Measurements from ENCODE around the gene OSBPL3.

The OSBPL3 gene

GRCh38 chr7:24783698-24784097 is 196.3 kb downstream of the OSBPL3 start:
- H3K4me3 Mint-ChIP-seq = no peak overlapping the region
- H3K9me3 Mint-ChIP-seq = peaks cover 11% of the 10 kb centered on the region
- H3K4me1 Mint-ChIP-seq (ENCODE audit: low read depth) = peaks cover 12% of the 10 kb centered on the region
- no peaks in the 10 kb centered on the region for H3K27me3 Mint-ChIP-seq
- peaks cover 15% of the 10 kb centered on the region for H3K36me3 Mint-ChIP-seq (ENCODE audit: low read depth)
- no peak overlapping the region for H3K27ac Mint-ChIP-seq
- no peak for DNase-seq

- peaks cover 11% of the 10 kb centered on the region for H3K9me3 Mint-ChIP-seq
- DNase-seq = no peak
- peaks cover 5% of the 10 kb centered on the region for H3K4me1 Mint-ChIP-seq (ENCODE audit: low read depth)
- H3K4me3 Mint-ChIP-seq = no peak overlapping the region
- H3K36me3 Mint-ChIP-seq (ENCODE audit: low read depth) = peaks cover 15% of the 10 kb centered on the region
- H3K27me3 Mint-ChIP-seq = no peaks in the 10 kb centered on the region
- H3K27ac Mint-ChIP-seq = no peak overlapping the region
Measured at GRCh38 chr7:24781106-24781505, 198.9 kb downstream of the OSBPL3 start.

GRCh38 chr7:24779283-24779655 is 200.7 kb downstream of the OSBPL3 start:
- no peaks in the 10 kb centered on the region for H3K27me3 Mint-ChIP-seq

GRCh38 chr7:24778543-24779282 is 201.3 kb downstream of the OSBPL3 start:
- H3K9me3 Mint-ChIP-seq = peaks cover 5% of the 10 kb centered on the region
- no peaks in the 10 kb centered on the region for H3K27me3 Mint-ChIP-seq
- no peak for DNase-seq
- H3K27ac Mint-ChIP-seq = peak overlapping the region; percentile 55
- H3K4me1 Mint-ChIP-seq (ENCODE audit: low read depth) = peaks cover 8% of the 10 kb centered on the region
- H3K4me3 Mint-ChIP-seq = no peak overlapping the region
- H3K36me3 Mint-ChIP-seq (ENCODE audit: low read depth) = peaks cover 9% of the 10 kb centered on the region

More at GRCh38 chr7:24779283-24779655, 200.7 kb downstream of the OSBPL3 start:
- Mint-ChIP-seq H3K4me1 (ENCODE audit: low read depth) (peaks cover 5% of the 10 kb centered on the region), H3K27ac (peak overlapping the region; percentile 50), H3K36me3 (ENCODE audit: low read depth) (peaks cover 15% of the 10 kb centered on the region), H3K9me3 (peaks cover 8% of the 10 kb centered on the region), H3K4me3 (no peak overlapping the region)
- no peak for DNase-seq

GRCh38 chr7:24777806-24778205 is 202.2 kb downstream of the OSBPL3 start:
- DNase-seq = no peak
- no peak overlapping the region for H3K4me3 Mint-ChIP-seq
- H3K36me3 Mint-ChIP-seq (ENCODE audit: low read depth) = peaks cover 3% of the 10 kb centered on the region
- peaks cover 9% of the 10 kb centered on the region for H3K4me1 Mint-ChIP-seq (ENCODE audit: low read depth)
- no peaks in the 10 kb centered on the region for H3K27me3 Mint-ChIP-seq
- H3K9me3 Mint-ChIP-seq = no peaks in the 10 kb centered on the region
- peak overlapping the region; percentile 0 for H3K27ac Mint-ChIP-seq

- peaks cover 8% of the 10 kb centered on the region for H3K9me3 Mint-ChIP-seq
- no peak overlapping the region for H3K27ac Mint-ChIP-seq
- peaks cover 4% of the 10 kb centered on the region for H3K4me1 Mint-ChIP-seq (ENCODE audit: low read depth)
- DNase-seq = no peak
- H3K36me3 Mint-ChIP-seq (ENCODE audit: low read depth) = no peaks in the 10 kb centered on the region
- no peak overlapping the region for H3K4me3 Mint-ChIP-seq
- H3K27me3 Mint-ChIP-seq = peaks cover 3% of the 10 kb centered on the region
Measured at GRCh38 chr7:24773646-24774045, 206.3 kb downstream of the OSBPL3 start.

GRCh38 chr7:24769851-24770250 is 210.1 kb downstream of the OSBPL3 start:
- Mint-ChIP-seq H3K27me3 (peaks cover 24% of the 10 kb centered on the region), H3K4me1 (ENCODE audit: low read depth) (peaks cover 4% of the 10 kb centered on the region), H3K4me3 (no peak overlapping the region), H3K27ac (no peak overlapping the region), H3K9me3 (peaks cover 8% of the 10 kb centered on the region), H3K36me3 (ENCODE audit: low read depth) (no peaks in the 10 kb centered on the region)
- no peak for DNase-seq

GRCh38 chr7:24769014-24769830 is 210.8 kb downstream of the OSBPL3 start:
- Mint-ChIP-seq H3K4me3 (no peak overlapping the region), H3K4me1 (ENCODE audit: low read depth) (peaks cover 4% of the 10 kb centered on the region), H3K9me3 (peaks cover 8% of the 10 kb centered on the region), H3K27ac (no peak overlapping the region), H3K27me3 (peaks cover 29% of the 10 kb centered on the region), H3K36me3 (ENCODE audit: low read depth) (no peaks in the 10 kb centered on the region)
- DNase-seq = no peak

GRCh38 chr7:24767878-24768569 is 212.0 kb downstream of the OSBPL3 start:
- Mint-ChIP-seq H3K9me3 (peaks cover 8% of the 10 kb centered on the region), H3K27ac (no peak overlapping the region), H3K4me1 (ENCODE audit: low read depth) (no peaks in the 10 kb centered on the region), H3K4me3 (no peak overlapping the region), H3K27me3 (peaks cover 37% of the 10 kb centered on the region), H3K36me3 (ENCODE audit: low read depth) (no peaks in the 10 kb centered on the region)
- no peak for DNase-seq

- Mint-ChIP-seq H3K36me3 (ENCODE audit: low read depth) (no peaks in the 10 kb centered on the region), H3K27me3 (peaks cover 60% of the 10 kb centered on the region), H3K4me1 (ENCODE audit: low read depth) (no peaks in the 10 kb centered on the region), H3K27ac (no peak overlapping the region), H3K9me3 (peaks cover 6% of the 10 kb centered on the region), H3K4me3 (no peak overlapping the region)
- no peak for DNase-seq
Measured at GRCh38 chr7:24764972-24765744, 214.8 kb downstream of the OSBPL3 start.

- H3K4me1 Mint-ChIP-seq (ENCODE audit: low read depth) = no peaks in the 10 kb centered on the region
- H3K36me3 Mint-ChIP-seq (ENCODE audit: low read depth) = no peaks in the 10 kb centered on the region
- no peak overlapping the region for H3K27ac Mint-ChIP-seq
- no peak for DNase-seq
- peaks cover 6% of the 10 kb centered on the region for H3K9me3 Mint-ChIP-seq
- no peak overlapping the region for H3K4me3 Mint-ChIP-seq
- H3K27me3 Mint-ChIP-seq = peaks cover 71% of the 10 kb centered on the region
Measured at GRCh38 chr7:24764011-24764410, 216.0 kb downstream of the OSBPL3 start.

GRCh38 chr7:24763303-24763901 is 216.6 kb downstream of the OSBPL3 start:
- Mint-ChIP-seq H3K9me3 (peaks cover 6% of the 10 kb centered on the region), H3K4me3 (no peak overlapping the region), H3K27ac (no peak overlapping the region), H3K36me3 (ENCODE audit: low read depth) (no peaks in the 10 kb centered on the region), H3K27me3 (peaks cover 76% of the 10 kb centered on the region), H3K4me1 (ENCODE audit: low read depth) (no peaks in the 10 kb centered on the region)
- DNase-seq = no peak

GRCh38 chr7:24762771-24763170 is 217.2 kb downstream of the OSBPL3 start:
- H3K4me3 Mint-ChIP-seq = no peak overlapping the region
- no peak for DNase-seq
- H3K27me3 Mint-ChIP-seq = peaks cover 77% of the 10 kb centered on the region
- no peaks in the 10 kb centered on the region for H3K36me3 Mint-ChIP-seq (ENCODE audit: low read depth)
- H3K9me3 Mint-ChIP-seq = peaks cover 6% of the 10 kb centered on the region
- peaks cover 5% of the 10 kb centered on the region for H3K4me1 Mint-ChIP-seq (ENCODE audit: low read depth)
- H3K27ac Mint-ChIP-seq = no peak overlapping the region

- Mint-ChIP-seq H3K27me3 (peaks cover 76% of the 10 kb centered on the region), H3K9me3 (peaks cover 6% of the 10 kb centered on the region), H3K27ac (no peak overlapping the region)
Measured at GRCh38 chr7:24760968-24761367, 219.0 kb downstream of the OSBPL3 start.

More at GRCh38 chr7:24760968-24761367, 219.0 kb downstream of the OSBPL3 start:
- Mint-ChIP-seq H3K4me3 (no peak overlapping the region), H3K36me3 (ENCODE audit: low read depth) (no peaks in the 10 kb centered on the region), H3K4me1 (ENCODE audit: low read depth) (peaks cover 15% of the 10 kb centered on the region)
- no peak for DNase-seq
